DMS 273 (cell line): Measurements from ENCODE around the gene IFIT1B.
"Not testable (repeated sequence)": the region's sequence is repeated elsewhere in the genome, so short reads cannot be mapped to it uniquely, and the experiment has no call there.

Experiments
- DNase-seq: peaks from one replicate; lab custom pipeline; 2025; ENCODE audit not compliant: unreplicated experiment; lab: John Stamatoyannopoulos, UW

The IFIT1B gene, protein sequence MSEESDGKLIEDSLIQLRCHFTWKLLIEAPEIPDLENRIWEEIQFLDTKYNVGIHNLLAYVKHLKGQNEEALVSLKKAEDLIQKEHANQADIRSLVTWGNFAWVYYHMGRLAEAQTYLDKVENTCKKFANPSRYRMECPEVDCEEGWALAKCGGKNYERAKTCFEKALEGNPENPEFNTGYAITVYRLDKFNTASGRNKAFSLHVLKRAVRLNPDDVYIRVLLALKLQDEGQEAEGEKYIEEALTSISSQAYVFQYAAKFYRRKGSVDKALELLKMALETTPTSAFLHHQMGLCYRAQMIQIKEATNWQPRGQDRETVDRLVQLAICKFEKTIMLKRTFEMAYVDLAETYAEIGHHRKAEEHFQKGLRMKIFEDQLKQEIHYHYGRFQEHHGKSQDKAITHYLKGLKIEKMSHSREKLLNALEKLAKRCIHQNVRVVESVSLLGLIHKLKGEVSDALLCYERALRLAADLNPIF

DNA sequence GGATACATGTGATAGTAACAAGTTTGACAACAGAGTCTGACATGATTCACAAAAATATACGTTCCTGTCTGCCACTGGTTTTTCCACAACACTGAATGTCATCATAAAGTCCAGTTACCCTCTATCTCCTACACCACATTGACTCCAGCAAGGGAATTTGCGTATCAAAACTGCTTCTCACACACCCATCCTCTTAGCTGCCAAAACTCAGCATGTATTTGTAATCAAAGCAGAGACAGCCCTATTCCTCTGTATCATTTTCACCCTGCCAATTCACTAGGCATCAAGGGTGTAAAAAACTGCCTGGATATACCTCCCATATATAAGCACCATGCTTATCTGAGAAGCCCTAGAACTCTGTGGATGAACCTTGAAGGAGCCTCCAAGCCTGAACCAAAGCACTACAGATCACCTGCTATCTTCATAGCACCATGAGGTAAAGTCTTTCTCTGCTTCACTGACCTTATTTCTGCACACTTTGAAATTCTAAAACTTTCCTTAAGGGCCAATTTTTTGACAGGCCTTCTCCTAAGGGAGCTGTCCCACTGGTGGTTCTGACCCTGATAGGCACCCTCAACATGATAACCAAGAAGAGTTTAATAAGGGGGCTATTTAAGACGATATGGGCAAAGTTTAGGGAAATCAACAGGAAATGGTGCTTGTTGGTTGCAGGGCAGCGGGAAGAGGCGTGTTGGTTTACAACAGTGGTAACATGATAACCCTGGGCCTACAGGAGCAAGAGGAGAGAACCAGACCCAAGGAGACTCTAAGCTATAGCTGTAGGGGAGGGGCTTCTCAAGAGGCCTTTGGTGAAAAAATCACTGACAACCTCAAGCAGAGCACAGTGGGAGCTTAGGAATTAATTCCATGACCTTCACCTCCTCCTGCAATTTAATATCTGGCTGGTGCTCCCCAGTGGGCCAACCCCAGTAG lies at the start of gene IFIT1B:
Gene IFIT1B (plus strand): TSS at position 352 of the 933 bp plus-strand sequence. CDS start 80 bp downstream, at position 432.
- DNase-seq = no peak

DNA sequence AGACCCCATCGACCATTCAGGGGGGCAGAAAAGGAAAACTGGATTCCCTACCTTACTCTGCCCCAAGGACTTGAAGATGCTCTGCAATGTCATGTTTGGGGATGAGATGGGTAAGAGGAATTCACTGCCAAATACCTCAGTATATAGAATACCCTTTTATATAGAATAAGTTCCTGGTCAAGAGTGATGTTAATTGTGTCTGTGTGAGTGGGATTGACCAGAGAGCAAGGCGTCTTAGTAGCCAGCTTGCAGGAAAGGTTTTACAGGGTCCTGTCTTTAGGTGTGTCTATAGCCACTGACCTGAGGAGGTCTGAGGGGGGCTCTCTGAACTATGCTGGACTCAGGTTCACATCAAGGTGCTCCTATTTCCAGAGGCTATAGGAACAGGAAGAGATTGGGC lies 48.7 kb upstream of the IFIT1B start:
- DNase-seq = no peak

DNA sequence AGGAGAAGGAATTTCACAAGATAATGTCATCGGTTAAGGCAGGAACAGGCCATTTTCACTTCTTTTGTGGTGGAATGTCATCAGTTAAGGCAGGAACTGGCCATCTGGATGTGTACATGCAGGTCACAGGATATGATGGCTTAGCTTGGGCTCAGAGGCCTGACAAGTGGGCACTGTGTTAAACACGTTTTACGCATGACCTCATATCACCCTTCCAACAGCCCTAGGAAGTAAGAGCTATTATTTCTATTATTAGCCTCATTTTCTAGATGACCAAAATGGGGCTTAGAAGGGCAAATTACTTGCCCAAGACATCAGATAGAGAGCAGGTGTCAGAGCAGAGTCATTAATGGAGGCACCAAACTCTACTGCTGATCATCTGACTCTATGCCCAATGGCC lies 47.8 kb upstream of the IFIT1B start:
- not testable (repeated sequence) for DNase-seq

DNA sequence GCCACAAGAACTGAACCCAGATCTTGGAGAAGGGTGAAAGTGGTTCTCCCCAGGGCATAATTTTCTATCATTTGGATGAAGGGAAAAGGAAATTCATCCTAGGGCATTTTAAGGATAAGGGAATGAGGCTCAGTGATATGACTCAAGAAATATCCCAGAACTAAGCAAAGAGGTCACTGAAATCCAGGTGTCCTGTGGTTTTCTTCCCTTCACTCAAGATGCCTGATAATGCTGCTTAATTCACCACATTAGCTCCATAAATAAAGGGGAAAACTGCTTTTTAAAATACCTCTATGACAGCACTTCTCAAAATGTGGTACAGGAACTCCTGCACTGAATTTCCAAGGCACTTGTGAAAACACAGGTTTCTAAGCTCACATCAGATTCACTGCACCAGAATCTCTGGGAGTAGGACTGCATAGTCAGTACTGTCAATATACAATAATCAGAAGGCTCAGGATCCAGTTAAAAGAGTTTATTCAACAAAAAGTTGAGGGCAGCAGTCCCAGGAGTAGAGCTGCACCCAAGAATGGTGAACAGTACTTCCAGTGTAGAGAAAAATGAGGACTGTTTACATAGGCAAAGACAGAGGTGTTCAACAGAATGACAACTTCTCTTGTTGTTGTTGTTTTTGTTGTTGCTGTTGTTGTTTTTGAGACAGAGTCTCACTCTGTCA lies 47.2 kb upstream of the IFIT1B start:
- no peak for DNase-seq

DNA sequence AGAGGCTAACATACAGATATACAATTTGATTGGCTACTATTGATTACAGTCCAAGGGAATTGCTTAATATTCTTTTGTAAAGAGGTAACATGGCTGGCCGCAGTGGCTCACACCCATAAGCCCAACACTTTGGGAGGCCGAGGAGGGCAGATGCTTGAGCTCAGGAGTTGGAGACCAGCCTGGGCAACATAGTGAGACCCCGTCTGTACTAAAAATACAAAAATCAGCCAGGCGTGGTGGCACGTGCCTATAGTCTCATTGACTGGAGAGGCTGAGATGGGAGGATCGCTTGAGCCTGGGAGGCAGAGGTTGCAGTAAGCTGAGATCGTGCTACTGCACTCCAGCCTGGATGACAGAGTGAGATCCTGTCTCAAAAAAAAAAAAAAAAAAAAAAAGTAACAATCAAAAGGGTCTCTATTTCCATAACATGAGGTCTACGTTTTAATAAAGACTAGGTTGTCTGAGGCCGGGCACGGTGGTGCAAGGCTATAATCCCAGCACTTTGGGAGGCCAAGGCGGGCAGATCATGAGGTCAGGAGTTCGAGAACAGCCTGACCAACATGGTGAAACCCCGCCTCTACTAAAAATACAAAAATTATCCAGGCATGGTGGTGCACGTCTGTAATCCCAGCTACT lies 46.3 kb upstream of the IFIT1B start:
- DNase-seq = not testable (repeated sequence)

DNA sequence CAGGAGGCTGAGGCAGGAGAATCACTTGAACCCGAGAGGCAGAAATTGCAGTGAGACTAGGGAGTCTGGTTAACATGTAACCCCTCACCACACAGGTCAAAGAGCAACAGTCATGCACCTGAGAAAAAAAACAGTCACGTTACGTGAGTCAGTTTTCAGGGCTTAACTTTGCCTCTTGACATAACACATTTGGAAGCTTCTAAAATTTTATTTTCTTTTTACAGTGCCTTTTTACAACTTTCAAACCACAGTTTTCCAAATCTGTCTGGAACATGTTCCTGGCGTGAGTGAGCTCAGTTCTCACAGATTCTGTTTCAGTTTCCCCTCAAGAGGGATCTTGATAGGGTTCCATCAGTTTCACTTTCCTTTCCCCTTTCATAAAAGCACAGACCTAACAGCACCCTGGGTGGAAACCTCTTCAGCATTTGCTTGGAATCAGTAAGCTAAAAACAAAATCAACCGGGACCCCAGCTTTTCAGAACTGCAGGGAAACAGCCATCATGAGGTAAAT lies 45.7 kb upstream of the IFIT1B start:
- DNase-seq = peak; percentile 7

DNA sequence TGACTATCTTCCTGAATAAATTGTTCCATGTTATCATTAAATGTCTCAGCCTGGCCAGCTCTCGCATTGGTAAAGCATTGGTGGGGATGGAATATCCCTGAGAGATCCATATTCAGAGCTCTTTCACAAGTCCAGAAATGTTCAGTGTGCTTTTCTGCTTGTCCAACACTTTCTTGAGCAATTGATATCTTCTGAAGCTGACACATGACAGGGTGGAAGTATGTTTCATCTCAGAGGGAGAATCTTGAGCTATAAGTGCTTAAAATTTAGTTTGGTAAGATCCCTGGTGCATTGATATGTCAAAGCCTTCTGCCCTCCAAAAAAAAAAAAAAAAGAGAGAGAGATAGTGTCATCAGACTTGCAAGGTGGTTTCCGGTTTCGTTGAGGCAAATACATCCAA lies 42.6 kb upstream of the IFIT1B start:
- no peak for DNase-seq

DNA sequence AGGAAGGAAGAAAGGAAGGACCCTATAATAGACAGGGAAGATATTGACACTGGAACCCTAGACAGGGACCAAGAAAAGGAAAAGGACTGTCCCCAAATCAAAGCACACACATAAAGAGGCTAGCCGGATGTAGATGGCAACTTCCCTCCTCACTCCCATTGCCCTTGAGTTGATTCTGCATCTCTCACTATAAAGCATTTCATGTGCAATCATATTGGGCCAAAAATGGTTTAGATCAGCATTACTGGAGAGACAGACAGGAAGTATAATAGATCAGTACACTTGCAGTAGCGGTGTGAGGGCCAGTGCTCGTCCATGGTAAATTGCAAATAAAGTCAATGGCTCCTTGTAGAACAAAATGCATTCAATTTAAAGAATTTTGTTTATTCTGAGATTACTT lies 41.6 kb upstream of the IFIT1B start:
- no peak for DNase-seq

DNA sequence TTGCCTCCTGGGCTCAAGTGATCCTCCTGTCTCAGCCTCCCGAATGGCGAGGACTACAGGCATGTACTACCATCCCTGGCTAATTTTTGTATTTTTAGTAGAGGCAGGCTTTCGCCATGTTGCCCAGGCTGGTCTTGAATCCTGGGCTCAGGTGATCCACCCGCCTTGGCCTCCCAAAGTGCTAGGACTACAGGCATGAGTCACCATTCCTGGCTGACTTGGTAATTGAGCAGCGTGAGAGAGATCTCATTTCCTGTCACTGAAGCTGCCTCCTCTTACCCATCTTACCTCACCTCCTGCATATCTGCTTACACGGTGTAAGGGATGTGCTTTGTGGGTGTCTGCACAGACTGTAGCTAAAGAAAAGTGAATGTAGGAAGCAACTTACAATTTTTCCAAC lies 40.4 kb upstream of the IFIT1B start:
- no peak for DNase-seq

DNA sequence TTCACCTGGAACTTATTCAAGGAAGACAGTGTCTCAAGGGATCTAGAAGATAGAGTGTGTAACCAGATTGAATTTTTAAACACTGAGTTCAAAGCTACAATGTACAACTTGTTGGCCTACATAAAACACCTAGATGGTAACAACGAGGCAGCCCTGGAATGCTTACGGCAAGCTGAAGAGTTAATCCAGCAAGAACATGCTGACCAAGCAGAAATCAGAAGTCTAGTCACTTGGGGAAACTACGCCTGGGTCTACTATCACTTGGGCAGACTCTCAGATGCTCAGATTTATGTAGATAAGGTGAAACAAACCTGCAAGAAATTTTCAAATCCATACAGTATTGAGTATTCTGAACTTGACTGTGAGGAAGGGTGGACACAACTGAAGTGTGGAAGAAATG lies 39.1 kb upstream of the IFIT1B start:
- no peak for DNase-seq

DNA sequence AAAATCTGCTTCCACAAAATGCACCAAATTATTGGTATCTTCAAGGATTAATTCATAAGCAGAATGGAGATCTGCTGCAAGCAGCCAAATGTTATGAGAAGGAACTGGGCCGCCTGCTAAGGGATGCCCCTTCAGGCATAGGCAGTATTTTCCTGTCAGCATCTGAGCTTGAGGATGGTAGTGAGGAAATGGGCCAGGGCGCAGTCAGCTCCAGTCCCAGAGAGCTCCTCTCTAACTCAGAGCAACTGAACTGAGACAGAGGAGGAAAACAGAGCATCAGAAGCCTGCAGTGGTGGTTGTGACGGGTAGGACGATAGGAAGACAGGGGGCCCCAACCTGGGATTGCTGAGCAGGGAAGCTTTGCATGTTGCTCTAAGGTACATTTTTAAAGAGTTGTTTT lies 38.0 kb upstream of the IFIT1B start:
- DNase-seq = no peak

DNA sequence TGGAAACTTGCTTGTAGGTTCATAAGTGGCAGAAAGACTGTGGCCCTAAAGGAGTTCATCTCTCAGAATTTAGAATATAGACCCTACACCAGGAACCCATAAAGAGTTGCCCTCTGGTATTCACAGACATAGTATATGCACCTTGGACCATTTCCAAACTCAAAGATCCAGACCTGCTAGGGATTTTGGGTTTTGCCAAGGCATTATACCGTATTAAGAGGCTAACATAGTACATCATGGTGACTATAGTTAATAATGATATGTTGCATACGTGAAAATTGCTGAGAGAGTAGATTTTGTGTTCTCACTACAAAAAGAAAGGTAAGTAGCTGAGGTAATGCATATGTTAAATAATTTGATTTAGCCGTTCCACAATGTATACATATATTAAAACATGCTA lies 36.2 kb upstream of the IFIT1B start:
- DNase-seq = no peak

DNA sequence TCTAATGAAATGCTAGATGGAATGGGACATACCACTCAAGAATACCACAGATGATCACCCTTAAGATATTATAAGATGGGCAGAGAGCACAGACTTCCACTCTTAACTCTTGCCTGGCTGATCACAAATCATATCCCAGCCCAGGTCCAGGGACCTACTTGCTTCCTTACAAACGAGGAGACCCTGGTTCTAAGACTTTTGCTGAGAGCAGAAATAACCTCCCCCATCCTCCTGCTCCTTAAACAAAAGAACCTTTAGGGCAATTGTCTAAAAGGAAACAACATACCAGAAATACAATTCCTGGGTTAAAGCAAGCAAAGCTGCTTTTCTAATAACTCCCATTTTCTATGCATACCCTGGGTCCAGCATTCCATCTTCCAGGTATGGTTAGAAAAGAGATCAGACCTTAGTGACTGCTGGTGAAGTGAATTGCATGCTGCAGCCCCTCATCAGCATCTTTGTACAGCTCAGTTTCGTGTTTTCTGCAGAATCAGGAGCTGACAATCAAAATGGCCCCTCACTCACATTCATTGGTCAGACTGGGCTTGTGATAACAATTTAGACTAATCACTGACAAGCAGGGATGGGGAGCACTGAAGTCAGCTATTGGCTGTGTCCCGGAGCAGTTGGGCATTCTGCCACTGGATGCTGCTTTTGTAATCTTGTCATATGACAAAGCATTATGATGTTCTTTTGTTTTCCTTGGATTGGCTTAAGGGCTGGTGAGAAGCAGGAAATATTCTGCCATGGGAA lies 35.5 kb upstream of the IFIT1B start:
- no peak for DNase-seq

DNA sequence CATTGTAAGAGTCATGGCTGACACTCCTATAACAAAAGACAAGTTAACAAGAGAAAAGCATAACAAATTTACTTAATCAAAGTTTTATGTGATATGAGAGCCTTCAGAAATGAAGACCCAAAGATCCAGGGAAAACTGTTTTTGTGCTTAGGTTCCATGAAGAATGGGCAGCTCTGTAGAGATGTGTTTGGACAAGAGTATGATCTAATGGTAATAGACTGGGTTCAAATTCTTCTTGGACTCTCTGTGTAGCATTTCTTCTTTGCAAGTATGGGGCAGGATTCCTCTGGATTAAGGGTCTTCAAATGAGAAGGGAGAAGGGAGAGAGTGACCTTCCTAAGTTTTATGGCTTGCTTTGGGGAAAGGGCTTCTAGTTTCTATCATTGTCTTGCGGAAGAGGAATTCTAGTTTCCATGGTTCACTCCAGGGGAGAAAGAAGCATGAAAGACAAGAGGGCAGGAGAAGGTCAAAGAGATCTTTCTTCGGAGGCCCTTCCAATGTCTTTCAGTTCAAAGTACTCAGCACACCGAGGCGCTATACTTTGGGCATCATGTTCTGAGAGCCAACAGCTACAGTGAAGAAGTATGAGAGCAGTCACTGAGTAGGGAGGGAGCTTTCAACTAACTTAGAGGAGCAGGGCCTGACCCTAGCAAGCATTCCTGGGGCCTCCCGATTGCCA lies 34.6 kb upstream of the IFIT1B start:
- DNase-seq = no peak

DNA sequence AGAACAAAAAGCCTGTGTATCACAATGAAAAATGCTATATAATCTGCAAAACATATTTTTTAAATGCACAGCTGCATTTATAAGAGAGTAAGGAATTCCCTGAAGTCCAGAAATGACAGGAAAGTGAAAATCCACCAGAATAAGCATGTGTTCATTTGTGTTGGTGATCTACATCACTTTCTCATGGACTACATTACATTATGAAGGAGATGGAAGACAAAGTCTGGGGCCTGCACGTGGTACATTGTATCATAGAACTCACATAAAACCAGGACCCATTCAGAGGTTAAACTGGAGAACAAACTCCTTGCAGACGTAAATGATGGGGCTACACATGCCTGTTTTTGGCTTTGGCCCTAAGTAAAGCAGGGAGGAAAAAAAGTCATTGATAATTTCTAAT lies 33.7 kb upstream of the IFIT1B start:
- DNase-seq = no peak

DNA sequence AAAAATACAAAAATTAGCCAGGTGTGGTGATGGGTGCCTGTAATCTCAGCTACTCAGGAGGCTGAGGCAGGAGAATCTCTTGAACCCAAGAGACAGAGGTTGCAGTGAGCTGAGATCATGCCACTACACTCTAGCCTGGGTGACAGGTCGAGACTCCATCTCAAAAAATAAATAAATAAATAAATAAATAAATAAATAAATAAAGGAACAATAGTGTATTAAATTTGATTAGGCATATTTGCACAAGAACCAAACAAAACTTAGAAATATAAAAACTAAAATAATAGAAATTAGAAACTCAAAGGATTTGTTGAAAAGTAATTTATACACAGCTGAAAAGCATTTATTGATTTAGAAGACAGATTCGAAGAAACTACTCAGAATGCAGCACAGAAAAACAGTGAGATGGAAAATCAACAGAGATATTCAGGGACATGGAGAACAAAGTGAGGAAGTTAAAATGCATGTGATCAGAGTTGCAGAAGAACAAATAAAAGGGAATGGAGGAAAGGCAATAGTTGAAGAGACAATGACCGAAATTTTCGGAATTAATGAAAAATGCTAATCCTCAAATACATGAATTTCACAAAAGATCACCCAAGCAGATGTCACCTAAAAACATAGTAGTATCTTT lies 32.4 kb upstream of the IFIT1B start:
- DNase-seq = no peak

DNA sequence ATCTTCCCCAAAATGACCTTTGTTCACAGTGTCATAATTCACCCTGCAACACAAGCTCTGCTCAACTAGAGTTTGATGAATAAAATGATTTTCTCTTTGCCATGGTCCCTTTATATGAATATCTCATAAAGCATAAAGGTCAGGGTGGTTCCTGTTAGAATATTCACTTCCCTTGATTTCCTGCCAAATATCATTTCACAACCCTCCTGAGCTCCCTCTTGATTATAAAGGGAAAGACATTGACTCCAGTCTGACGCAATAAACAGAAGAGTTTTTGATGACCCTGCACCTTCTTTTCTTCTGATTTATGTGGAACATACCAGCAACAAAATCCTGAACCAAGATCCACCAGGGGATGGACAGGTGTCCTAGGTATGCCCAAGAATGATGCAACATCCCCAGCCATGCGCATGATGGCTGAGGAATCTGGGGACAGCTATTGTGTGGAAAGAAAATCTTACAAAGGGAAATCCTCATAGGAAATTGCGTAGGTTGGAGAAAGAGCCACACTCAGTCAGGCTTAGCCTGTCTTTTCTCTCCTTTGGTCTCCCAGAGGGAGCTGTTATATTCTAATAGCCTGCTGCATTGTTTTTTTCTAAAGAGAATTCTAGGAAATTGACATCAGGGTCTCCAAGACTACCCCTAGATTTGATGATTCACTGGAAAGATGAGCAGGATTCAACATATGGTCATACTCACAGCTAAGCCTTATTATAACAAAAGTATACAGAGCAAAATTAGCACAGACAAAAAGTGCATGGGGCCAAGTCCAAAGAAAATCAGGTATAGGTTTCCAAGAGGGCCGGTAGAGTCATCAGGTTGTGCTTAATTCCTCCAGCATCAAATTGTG lies 31.2 kb upstream of the IFIT1B start:
- DNase-seq = no peak
